HCT116 (cell line): Measurements from ENCODE around the gene GSDMA. TPM values are rescaled to one million over a fixed set of nuclear protein-coding genes. Genes with fewer than 3 reads are reported as not detected.

Experiments used
- ATAC-seq: fragments of 200-7000 bp; cut with Tn5 transposase; 2 replicates; pipeline ENCODE4 v1.9.1; 2020; ENCODE audit warnings: mild to moderate bottlenecking, moderate library complexity
- BruUV-seq: library from RNA; stranded (reverse); fragments of 400-500 nt; replicated peaks from 2 replicates; lab custom pipeline; 2021; lab: Mats Ljungman, UMichigan
- CTCF ChIA-PET: fragments of 300-600 bp; sonication (Branson Sonifier 250); formaldehyde crosslinking; loops from one replicate; lab custom pipeline; 2021; ENCODE audit warnings: antibody characterized with exemption; lab: Charles Lee
- POLR2A ChIA-PET: fragments of 300-600, 350-600 bp; sonication (Branson Sonifier 250); formaldehyde crosslinking; loops from one replicate; lab custom pipeline; 2021; ENCODE audit warnings: antibody characterized with exemption; lab: Charles Lee
- RAD21 ChIA-PET, 2 experiments: fragments of 300-600 bp; sonication (Branson Sonifier 250); formaldehyde crosslinking; loops; one replicate each; lab custom pipeline; 2023; ENCODE audit warnings: low total read pairs in 2 of 2; ENCODE audit not compliant: uncharacterized antibody in 2 of 2, unreplicated experiment in 2 of 2, low non-redundant PET in 1 of 2; lab: Charles Lee
- DNase-seq: peaks from one replicate; pipeline ENCODE4 v3.0.0-alpha.2; 2010; ENCODE audit warnings: low read depth, low spot score
- H2AFZ ChIP-seq: fragments of 200-600 bp; shearing (Covaris generic), sonication (generic); 2 replicates; pipeline ENCODE4 v1.6.1; 2017; ENCODE audit warnings: low read depth, mixed run types, mixed read lengths, antibody characterized with exemption, low read length; ENCODE audit not compliant: poor library complexity, severe bottlenecking
- H3K27ac ChIP-seq: 2 replicates; pipeline ENCODE4 v1.5.1; 2012; ENCODE audit warnings: low read depth, low read length
- H3K27me3 ChIP-seq: fragments of 200-600 bp; sonication (generic); 2 replicates; pipeline ENCODE4 v1.6.1; 2016; ENCODE audit warnings: mixed run types, low read length, mixed read lengths; ENCODE audit not compliant: insufficient read depth
- H3K36me3 ChIP-seq, 2 experiments: fragments of 200-500 bp in 1 of 2; fragments of 200-600 bp in 1 of 2; sonication (Bioruptor generic) in 1 of 2; sonication (generic) in 1 of 2; 2 replicates each; pipeline versions ENCODE4 v1.5.1 to v1.6.1; 2014 to 2016; ENCODE audit warnings: low read length in 2 of 2, inconsistent platforms in 1 of 2, mixed read lengths in 1 of 2, mixed run types in 1 of 2; ENCODE audit not compliant: insufficient read depth in 2 of 2, control insufficient read depth in 1 of 2
- H3K4me1 ChIP-seq, 2 experiments: fragments of 200-600 bp in 1 of 2; sonication (generic) in 1 of 2; 2 replicates each; pipeline versions ENCODE4 v1.5.1 to v1.6.1; 2012 to 2017; ENCODE audit warnings: low read length in 2 of 2, inconsistent platforms in 1 of 2, mild to moderate bottlenecking in 1 of 2, mixed read lengths in 1 of 2, mixed run types in 1 of 2, moderate library complexity in 1 of 2; ENCODE audit not compliant: insufficient read depth in 2 of 2, control insufficient read depth in 1 of 2
- H3K4me2 ChIP-seq: fragments of 200-600 bp; sonication (generic); 2 replicates; pipeline ENCODE4 v1.6.1; 2017; ENCODE audit warnings: mixed run types, low read length, mixed read lengths
- H3K4me3 ChIP-seq, 2 experiments: fragments of 200-600 bp in 1 of 2; sonication (generic) in 1 of 2; replicated peaks in 1 of 2; 2 replicates each; pipeline ENCODE4 v1.5.1; 2011 to 2016; ENCODE audit warnings: low read length in 2 of 2, control low read depth in 1 of 2, low read depth in 1 of 2, mild to moderate bottlenecking in 1 of 2, mixed read lengths in 1 of 2, mixed run types in 1 of 2
- H3K79me2 ChIP-seq: fragments of 200-600 bp; sonication (generic); 2 replicates; pipeline ENCODE4 v1.6.1; 2017; ENCODE audit warnings: mild to moderate bottlenecking, mixed run types, low read length, moderate library complexity, mixed read lengths; ENCODE audit not compliant: insufficient read depth
- H3K9ac ChIP-seq: fragments of 200-600 bp; sonication (generic); 2 replicates; pipeline ENCODE4 v1.6.1; 2016; ENCODE audit warnings: low read length, mixed read lengths
- H3K9me2 ChIP-seq: fragments of 200-600 bp; sonication (generic), shearing (Covaris generic); 2 replicates; pipeline ENCODE4 v1.6.1; 2017; ENCODE audit warnings: mixed run types, mild to moderate bottlenecking, moderate library complexity; ENCODE audit not compliant: insufficient read depth
- H3K9me3 ChIP-seq, 2 experiments: fragments of 200-500 bp in 1 of 2; fragments of 200-600 bp in 1 of 2; sonication (Bioruptor generic) in 1 of 2; sonication (generic) in 1 of 2; 2 replicates each; pipeline ENCODE4 v1.6.1; 2014 to 2017; ENCODE audit warnings: low read length in 2 of 2, mixed read lengths in 2 of 2, inconsistent platforms in 1 of 2, low read depth in 1 of 2, mild to moderate bottlenecking in 1 of 2, mixed run types in 1 of 2, moderate library complexity in 1 of 2; ENCODE audit not compliant: control insufficient read depth in 1 of 2, insufficient read depth in 1 of 2
- H4K20me1 ChIP-seq: fragments of 200-600 bp; sonication (generic), shearing (Covaris generic); 2 replicates; pipeline ENCODE4 v1.6.1; 2017; ENCODE audit warnings: mixed run types, mild to moderate bottlenecking, moderate library complexity; ENCODE audit not compliant: insufficient read depth
- ATF3 ChIP-seq: IDR thresholded peaks from 2 replicates; pipeline ENCODE4 v1.6.1; 2012
- CBX3 ChIP-seq: IDR thresholded peaks from 2 replicates; pipeline ENCODE4 v1.6.1; 2012; ENCODE audit warnings: low read depth
- EGR1 ChIP-seq: IDR thresholded peaks from 2 replicates; pipeline ENCODE4 v1.6.1; 2012; ENCODE audit warnings: low read depth
- ELF1 ChIP-seq: IDR thresholded peaks from 2 replicates; pipeline ENCODE4 v1.6.1; 2012; ENCODE audit warnings: low read depth, borderline replicate concordance
- EZH2phosphoT487 ChIP-seq: fragments of 200-600 bp; IDR thresholded peaks from 2 replicates; pipeline ENCODE4 v1.6.1; 2018; ENCODE audit warnings: antibody characterized with exemption, borderline replicate concordance
- FOSL1 ChIP-seq: IDR thresholded peaks from 2 replicates; pipeline ENCODE4 v1.6.1; 2012; ENCODE audit warnings: low read depth
- JUND ChIP-seq: IDR thresholded peaks from 2 replicates; pipeline ENCODE4 v1.6.1; 2012
- POLR2A ChIP-seq: IDR thresholded peaks from 2 replicates; pipeline ENCODE4 v1.7.0; 2011; ENCODE audit warnings: borderline replicate concordance; ENCODE audit not compliant: insufficient read depth, insufficient read length; ENCODE audit errors: extremely low read depth
- POLR2AphosphoS5 ChIP-seq: IDR thresholded peaks from 2 replicates; pipeline ENCODE4 v1.6.1; 2011; ENCODE audit warnings: mild to moderate bottlenecking, low read depth, low read length, moderate library complexity
- RAD21 ChIP-seq: IDR thresholded peaks from 2 replicates; pipeline ENCODE4 v1.6.1; 2012; ENCODE audit warnings: low read depth, mild to moderate bottlenecking
- SIN3A ChIP-seq: IDR thresholded peaks from 2 replicates; pipeline ENCODE4 v1.6.1; 2012; ENCODE audit warnings: low read depth
- SP1 ChIP-seq: IDR thresholded peaks from 2 replicates; pipeline ENCODE4 v1.6.1; 2012; ENCODE audit warnings: low read depth
- SRF ChIP-seq: IDR thresholded peaks from 2 replicates; pipeline ENCODE4 v1.6.1; 2012; ENCODE audit warnings: low read depth
- TCF7L2 ChIP-seq: IDR thresholded peaks from 2 replicates; pipeline ENCODE4 v1.7.0; 2011; ENCODE audit warnings: borderline replicate concordance, inconsistent platforms; ENCODE audit not compliant: insufficient read depth, insufficient read length; ENCODE audit errors: extremely low read depth
- ZNF274 ChIP-seq: fragments of 200-500 bp; sonication (Bioruptor generic); IDR thresholded peaks from 2 replicates; pipeline ENCODE4 v1.6.1; 2014; ENCODE audit warnings: mild to moderate bottlenecking, low read depth, low read length, inconsistent platforms
- intact Hi-C: fragments of 100-400 bp; cut with micrococcal nuclease; formaldehyde crosslinking; loops from 2 replicates; pipeline ENCODE4 v1.10.0; 2022
- total RNA-seq: library from RNA; stranded (reverse); gene quantifications from one replicate; pipeline ENCODE4 v1.2.1, GENCODE V29; 2021; ENCODE audit not compliant: unreplicated experiment
- TF ChIP-seq, protein P1 (sequence below), 3 experiments: fragments of 200-600 bp in 1 of 3; sonication (generic) in 1 of 3; IDR thresholded peaks in 2 of 3; conservative IDR thresholded peaks in 1 of 3; 2 replicates each; pipeline ENCODE4 v1.5.1; 2012 to 2017; ENCODE audit warnings: low read depth in 2 of 3, low read length in 2 of 3, antibody characterized with exemption in 1 of 3, borderline replicate concordance in 1 of 3, control low read depth in 1 of 3, mild to moderate bottlenecking in 1 of 3, mixed read lengths in 1 of 3, mixed run types in 1 of 3, moderate library complexity in 1 of 3; ENCODE audit not compliant: insufficient read depth in 1 of 3
- TF ChIP-seq, protein P2 (sequence below): IDR thresholded peaks from 2 replicates; pipeline ENCODE4 v1.6.1; 2012

The GSDMA gene
- total RNA-seq, 1 experiment from 2014 or later, result not detected

DNA sequence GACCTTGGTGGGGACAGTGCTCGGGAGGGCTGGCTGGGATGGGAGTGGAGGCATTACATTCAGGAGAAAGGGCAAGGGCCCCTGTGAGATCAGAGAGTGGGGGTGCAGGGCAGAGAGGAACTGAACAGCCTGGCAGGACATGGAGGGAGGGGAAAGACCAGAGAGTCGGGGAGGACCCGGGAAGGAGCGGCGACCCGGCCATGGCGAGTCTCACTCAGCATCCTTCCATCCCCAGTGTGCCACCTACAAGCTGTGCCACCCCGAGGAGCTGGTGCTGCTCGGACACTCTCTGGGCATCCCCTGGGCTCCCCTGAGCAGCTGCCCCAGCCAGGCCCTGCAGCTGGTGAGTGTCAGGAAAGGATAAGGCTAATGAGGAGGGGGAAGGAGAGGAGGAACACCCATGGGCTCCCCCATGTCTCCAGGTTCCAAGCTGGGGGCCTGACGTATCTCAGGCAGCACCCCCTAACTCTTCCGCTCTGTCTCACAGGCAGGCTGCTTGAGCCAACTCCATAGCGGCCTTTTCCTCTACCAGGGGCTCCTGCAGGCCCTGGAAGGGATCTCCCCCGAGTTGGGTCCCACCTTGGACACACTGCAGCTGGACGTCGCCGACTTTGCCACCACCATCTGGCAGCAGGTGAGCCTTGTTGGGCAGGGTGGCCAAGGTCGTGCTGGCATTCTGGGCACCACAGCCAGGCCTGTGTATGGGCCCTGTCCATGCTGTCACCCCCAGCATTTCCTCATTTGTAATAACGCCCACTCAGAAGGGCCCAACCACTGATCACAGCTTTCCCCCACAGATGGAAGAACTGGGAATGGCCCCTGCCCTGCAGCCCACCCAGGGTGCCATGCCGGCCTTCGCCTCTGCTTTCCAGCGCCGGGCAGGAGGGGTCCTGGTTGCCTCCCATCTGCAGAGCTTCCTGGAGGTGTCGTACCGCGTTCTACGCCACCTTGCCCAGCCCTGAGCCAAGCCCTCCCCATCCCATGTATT lies 53.5 kb downstream of the GSDMA start:
- ChIA-PET CTCF (no interaction called here), RAD21 (no interaction called here), POLR2A (interaction anchor here (0.6 to 1.4 kb wide), 4 partner anchors 9 to 124 kb away, joined by 3 to 4 read pairs (median 3); partner anchors contain the start of gene CASC3)
- Histone ChIP-seq H3K4me1 (peaks cover 0 to 10% of the 10 kb centered on the region in 2 experiments; a peak in 2 of 4 replicates), H3K4me3 (no peak overlapping the region), H3K79me2 (no peaks in the 10 kb centered on the region), H3K27ac (no peak overlapping the region), H3K9ac (no peak overlapping the region), H3K9me2 (no peaks in the 10 kb centered on the region), H3K4me2 (no peak overlapping the region), H3K36me3 (peaks cover 0 to 3% of the 10 kb centered on the region in 2 experiments; a peak in 1 of 4 replicates), H4K20me1 (no peaks in the 10 kb centered on the region), H2AFZ (no peak overlapping the region), H3K9me3 (no peaks in the 10 kb centered on the region), H3K27me3 (no peaks in the 10 kb centered on the region)
- intact Hi-C loops, result no loop called here
- ATAC-seq, result no peak
- no peak for DNase-seq
- TF ChIP-seq POLR2A (no peak), RAD21 (no peak), SP1 (no peak), FOSL1 (no peak), JUND (no peak), TCF7L2 (no peak), ATF3 (no peak), SIN3A (no peak), EGR1 (no peak), EZH2phosphoT487 (no peak), ZNF274 (no peak), CBX3 (no peak), POLR2AphosphoS5 (no peak), SRF (no peak), ELF1 (no peak)
- TF ChIP-seq, protein P1, sequence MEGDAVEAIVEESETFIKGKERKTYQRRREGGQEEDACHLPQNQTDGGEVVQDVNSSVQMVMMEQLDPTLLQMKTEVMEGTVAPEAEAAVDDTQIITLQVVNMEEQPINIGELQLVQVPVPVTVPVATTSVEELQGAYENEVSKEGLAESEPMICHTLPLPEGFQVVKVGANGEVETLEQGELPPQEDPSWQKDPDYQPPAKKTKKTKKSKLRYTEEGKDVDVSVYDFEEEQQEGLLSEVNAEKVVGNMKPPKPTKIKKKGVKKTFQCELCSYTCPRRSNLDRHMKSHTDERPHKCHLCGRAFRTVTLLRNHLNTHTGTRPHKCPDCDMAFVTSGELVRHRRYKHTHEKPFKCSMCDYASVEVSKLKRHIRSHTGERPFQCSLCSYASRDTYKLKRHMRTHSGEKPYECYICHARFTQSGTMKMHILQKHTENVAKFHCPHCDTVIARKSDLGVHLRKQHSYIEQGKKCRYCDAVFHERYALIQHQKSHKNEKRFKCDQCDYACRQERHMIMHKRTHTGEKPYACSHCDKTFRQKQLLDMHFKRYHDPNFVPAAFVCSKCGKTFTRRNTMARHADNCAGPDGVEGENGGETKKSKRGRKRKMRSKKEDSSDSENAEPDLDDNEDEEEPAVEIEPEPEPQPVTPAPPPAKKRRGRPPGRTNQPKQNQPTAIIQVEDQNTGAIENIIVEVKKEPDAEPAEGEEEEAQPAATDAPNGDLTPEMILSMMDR (IDR thresholded peaks at IDR 0.05 in 2 of 3, conservative IDR thresholded peaks at IDR 0.05 in 1 of 3; ENCODE audit: borderline replicate concordance in 1 of 3, insufficient read depth in 1 of 3, low read depth in 2 of 3, low read length in 2 of 3), result no peak
- TF ChIP-seq, protein P2, sequence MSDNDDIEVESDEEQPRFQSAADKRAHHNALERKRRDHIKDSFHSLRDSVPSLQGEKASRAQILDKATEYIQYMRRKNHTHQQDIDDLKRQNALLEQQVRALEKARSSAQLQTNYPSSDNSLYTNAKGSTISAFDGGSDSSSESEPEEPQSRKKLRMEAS, result no peak
- BruUV-seq, result no TSS peak
